ENCODE measurements around the gene USP15.

USP15 gene

GRCh38 chr12:62268956-62269355 lies 8.8 kb downstream of the USP15 start:
- no peak for DNase-seq (ENCODE audit: low read depth, low spot score)
- TF ChIP-seq POLR2AphosphoS5 (IDR thresholded peaks at IDR 0.05; ENCODE audit: borderline replicate concordance, low read depth, low read length) = no peak
- TF ChIP-seq FOXP2 (optimal IDR thresholded peaks at IDR 0.05; ENCODE audit: control extremely low read depth, extremely low read length, insufficient read depth) = no peak
- TF ChIP-seq EZH2 (IDR thresholded peaks at IDR 0.05) = no peak
- Histone ChIP-seq H3K9me3 (ENCODE audit: low read depth, low read length) (no peaks in the 10 kb centered on the region), H3K9ac (ENCODE audit: insufficient read length) (no peak overlapping the region), H3K27ac (no peak overlapping the region), H3K36me3 (ENCODE audit: insufficient read depth, low read length) (peaks cover 20% of the 10 kb centered on the region), H3K4me3 (no peak overlapping the region)

GRCh38 chr12:62269464-62270228 lies 9.4 kb downstream of the USP15 start:
- no peak overlapping the region for H3K9ac ChIP-seq (ENCODE audit: insufficient read length)
- no peaks in the 10 kb centered on the region for H3K9me3 ChIP-seq (ENCODE audit: low read depth, low read length)
- H3K27ac ChIP-seq = no peak overlapping the region
- peaks cover 16% of the 10 kb centered on the region; the same call in 1 of the 2 replicates for H3K36me3 ChIP-seq (ENCODE audit: insufficient read depth, low read length)
- H3K4me3 ChIP-seq = no peak overlapping the region
- TF ChIP-seq EZH2 (IDR thresholded peaks at IDR 0.05) = no peak
- TF ChIP-seq POLR2AphosphoS5 (IDR thresholded peaks at IDR 0.05; ENCODE audit: borderline replicate concordance, low read depth, low read length) = no peak
- no peak for TF ChIP-seq FOXP2 (optimal IDR thresholded peaks at IDR 0.05; ENCODE audit: control extremely low read depth, extremely low read length, insufficient read depth)
- DNase-seq (ENCODE audit: low read depth, low spot score) = no peak

GRCh38 chr12:62270384-62270783 lies 10.2 kb downstream of the USP15 start:
- TF ChIP-seq FOXP2 (optimal IDR thresholded peaks at IDR 0.05; ENCODE audit: control extremely low read depth, extremely low read length, insufficient read depth) (no peak), POLR2AphosphoS5 (IDR thresholded peaks at IDR 0.05; ENCODE audit: borderline replicate concordance, low read depth, low read length) (no peak), EZH2 (IDR thresholded peaks at IDR 0.05) (no peak)
- Histone ChIP-seq H3K9ac (ENCODE audit: insufficient read length) (no peak overlapping the region), H3K9me3 (ENCODE audit: low read depth, low read length) (no peaks in the 10 kb centered on the region), H3K36me3 (ENCODE audit: insufficient read depth, low read length) (peaks cover 11% of the 10 kb centered on the region; the same call in 1 of the 2 replicates), H3K27ac (peak overlapping the region; percentile 12; the same call in 1 of the 2 replicates), H3K4me3 (0 out of 2 replicates have a peak overlapping the region, but pooled peaks have one; percentile 30)
- DNase-seq (ENCODE audit: low read depth, low spot score) = no peak

GRCh38 chr12:62270872-62271271 lies 10.7 kb downstream of the USP15 start:
- Histone ChIP-seq H3K4me3 (peak overlapping the region; percentile 30; the same call in 1 of the 2 replicates), H3K9me3 (ENCODE audit: low read depth, low read length) (no peaks in the 10 kb centered on the region), H3K27ac (no peak overlapping the region), H3K36me3 (ENCODE audit: insufficient read depth, low read length) (peaks cover 11% of the 10 kb centered on the region; the same call in 1 of the 2 replicates), H3K9ac (ENCODE audit: insufficient read length) (no peak overlapping the region)
- DNase-seq (ENCODE audit: low read depth, low spot score) = no peak
- TF ChIP-seq POLR2AphosphoS5 (IDR thresholded peaks at IDR 0.05; ENCODE audit: borderline replicate concordance, low read depth, low read length) = no peak
- TF ChIP-seq EZH2 (IDR thresholded peaks at IDR 0.05) = no peak
- TF ChIP-seq FOXP2 (optimal IDR thresholded peaks at IDR 0.05; ENCODE audit: control extremely low read depth, extremely low read length, insufficient read depth) = no peak

- DNase-seq (ENCODE audit: low read depth, low spot score) = no peak
- Histone ChIP-seq H3K36me3 (ENCODE audit: insufficient read depth, low read length) (peaks cover 11% of the 10 kb centered on the region; the same call in 1 of the 2 replicates), H3K27ac (no peak overlapping the region), H3K4me3 (no peak overlapping the region), H3K9ac (ENCODE audit: insufficient read length) (no peak overlapping the region), H3K9me3 (ENCODE audit: low read depth, low read length) (no peaks in the 10 kb centered on the region)
- no peak for TF ChIP-seq FOXP2 (optimal IDR thresholded peaks at IDR 0.05; ENCODE audit: control extremely low read depth, extremely low read length, insufficient read depth)
- no peak for TF ChIP-seq EZH2 (IDR thresholded peaks at IDR 0.05)
- no peak for TF ChIP-seq POLR2AphosphoS5 (IDR thresholded peaks at IDR 0.05; ENCODE audit: borderline replicate concordance, low read depth, low read length)
Measured at GRCh38 chr12:62272936-62273552, 12.8 kb downstream of the USP15 start.

GRCh38 chr12:62273724-62274380 lies 13.6 kb downstream of the USP15 start:
- no peak for DNase-seq (ENCODE audit: low read depth, low spot score)
- no peak overlapping the region for H3K9ac ChIP-seq (ENCODE audit: insufficient read length)
- peaks cover 19% of the 10 kb centered on the region for H3K36me3 ChIP-seq (ENCODE audit: insufficient read depth, low read length)
- no peaks in the 10 kb centered on the region for H3K9me3 ChIP-seq (ENCODE audit: low read depth, low read length)
- H3K27ac ChIP-seq = no peak overlapping the region
- TF ChIP-seq FOXP2 (optimal IDR thresholded peaks at IDR 0.05; ENCODE audit: control extremely low read depth, extremely low read length, insufficient read depth) = no peak
- H3K4me3 ChIP-seq = no peak overlapping the region

- peaks cover 19% of the 10 kb centered on the region for H3K36me3 ChIP-seq (ENCODE audit: insufficient read depth, low read length)
- DNase-seq (ENCODE audit: low read depth, low spot score) = no peak
- H3K9me3 ChIP-seq (ENCODE audit: low read depth, low read length) = no peaks in the 10 kb centered on the region
- H3K27ac ChIP-seq = no peak overlapping the region
- no peak overlapping the region for H3K9ac ChIP-seq (ENCODE audit: insufficient read length)
- TF ChIP-seq POLR2AphosphoS5 (IDR thresholded peaks at IDR 0.05; ENCODE audit: borderline replicate concordance, low read depth, low read length) (no peak), EZH2 (IDR thresholded peaks at IDR 0.05) (no peak), FOXP2 (optimal IDR thresholded peaks at IDR 0.05; ENCODE audit: control extremely low read depth, extremely low read length, insufficient read depth) (no peak)
- no peak overlapping the region for H3K4me3 ChIP-seq
Measured at GRCh38 chr12:62278022-62278421, 17.8 kb downstream of the USP15 start.

GRCh38 chr12:62279058-62279457 lies 18.9 kb downstream of the USP15 start:
- Histone ChIP-seq H3K27ac (no peak overlapping the region), H3K4me3 (no peak overlapping the region), H3K9ac (ENCODE audit: insufficient read length) (no peak overlapping the region), H3K36me3 (ENCODE audit: insufficient read depth, low read length) (peaks cover 19% of the 10 kb centered on the region), H3K9me3 (ENCODE audit: low read depth, low read length) (no peaks in the 10 kb centered on the region)
- TF ChIP-seq EZH2 (IDR thresholded peaks at IDR 0.05) = no peak
- no peak for TF ChIP-seq POLR2AphosphoS5 (IDR thresholded peaks at IDR 0.05; ENCODE audit: borderline replicate concordance, low read depth, low read length)
- TF ChIP-seq FOXP2 (optimal IDR thresholded peaks at IDR 0.05; ENCODE audit: control extremely low read depth, extremely low read length, insufficient read depth) = no peak
- no peak for DNase-seq (ENCODE audit: low read depth, low spot score)

All from SK-N-MC (cell line).